HG03354 (cell line): ENCODE results near the gene RNF17.
"Not testable (repeated sequence)": the region's sequence is repeated elsewhere in the genome, so short reads cannot be mapped to it uniquely, and the experiment has no call there.

Experiments used
- ATAC-seq: cut with Tn5 transposase; IDR thresholded peaks from one replicate; pipeline ENCODE4 v1.9.1; 2021; ENCODE audit warnings: mild to moderate bottlenecking; ENCODE audit not compliant: unreplicated experiment, poor library complexity, severe bottlenecking

Gene RNF17

GRCh38 chr13:24837528-24837927, 73.6 kb downstream of the RNF17 start:
- ATAC-seq: not testable (repeated sequence)

- no peak for ATAC-seq
Observed at GRCh38 chr13:24842549-24843274, 78.7 kb downstream of the RNF17 start.

- no peak for ATAC-seq
Observed at GRCh38 chr13:24851546-24851945, 87.6 kb downstream of the RNF17 start.

- ATAC-seq: no peak
Observed at GRCh38 chr13:24854311-24854710, 90.3 kb downstream of the RNF17 start.

- ATAC-seq: no peak
Observed at GRCh38 chr13:24858953-24859352, 95.0 kb downstream of the RNF17 start.

- ATAC-seq: no peak
Observed at GRCh38 chr13:24860770-24861169, 96.8 kb downstream of the RNF17 start.

- ATAC-seq: no peak
Observed at GRCh38 chr13:24861617-24862362, 97.8 kb downstream of the RNF17 start.

GRCh38 chr13:24863748-24864540, 100.0 kb downstream of the RNF17 start:
- ATAC-seq: no peak

GRCh38 chr13:24864579-24864978, 100.6 kb downstream of the RNF17 start:
- ATAC-seq: no peak

- ATAC-seq: no peak
Observed at GRCh38 chr13:24865163-24865953, 101.4 kb downstream of the RNF17 start.

GRCh38 chr13:24866488-24866887, 102.5 kb downstream of the RNF17 start:
- no peak for ATAC-seq

GRCh38 chr13:24868874-24869273, 104.9 kb downstream of the RNF17 start:
- no peak for ATAC-seq

- no peak for ATAC-seq
Observed at GRCh38 chr13:24870380-24870760, 106.4 kb downstream of the RNF17 start.

- no peak for ATAC-seq
Observed at GRCh38 chr13:24875566-24875965, 111.6 kb downstream of the RNF17 start.

- ATAC-seq: no peak
Observed at GRCh38 chr13:24877531-24877930, 113.6 kb downstream of the RNF17 start.

- ATAC-seq: no peak
Observed at GRCh38 chr13:24878340-24878739, 114.4 kb downstream of the RNF17 start.

GRCh38 chr13:24882665-24883064, 118.7 kb downstream of the RNF17 start:
- ATAC-seq: no peak

- ATAC-seq: no peak
Observed at GRCh38 chr13:24887759-24888158, 123.8 kb downstream of the RNF17 start.

GRCh38 chr13:24888291-24888931, 124.4 kb downstream of the RNF17 start:
- no peak for ATAC-seq
